HL-60 (cell line): ENCODE measurements around the gene MYD88.

Source experiments
- CTCF ChIP-seq: IDR thresholded peaks from one replicate; pipeline ENCODE4 v1.5.1; 2011; ENCODE audit warnings: low read length, control low read depth, inconsistent platforms; ENCODE audit not compliant: insufficient read depth
- GABPA ChIP-seq: IDR thresholded peaks from 2 replicates; pipeline ENCODE4 v1.6.1; 2012; ENCODE audit warnings: low read depth
- POLR2AphosphoS5 ChIP-seq: IDR thresholded peaks from 2 replicates; pipeline ENCODE4 v1.6.1; 2012; ENCODE audit warnings: low read depth
- REST ChIP-seq: IDR thresholded peaks from 2 replicates; pipeline ENCODE4 v1.6.1; 2012; ENCODE audit warnings: low read depth; ENCODE audit not compliant: insufficient replicate concordance
- SPI1 ChIP-seq: IDR thresholded peaks from 2 replicates; pipeline ENCODE4 v1.6.1; 2012; ENCODE audit warnings: low read depth, mild to moderate bottlenecking, borderline replicate concordance

- TF ChIP-seq CTCF = no peak
- no peak for TF ChIP-seq POLR2AphosphoS5
- TF ChIP-seq REST = no peak
- no peak for TF ChIP-seq GABPA
- no peak for TF ChIP-seq SPI1
These were observed 17.6 kb upstream of the MYD88 start for GRCh38 chr3:38120693-38121450.
